Mucosa of gallbladder (tissue), 1 donor: ENCODE results near the gene PRMT7. TPM values are rescaled to one million over a fixed set of nuclear protein-coding genes. Genes with fewer than 3 reads are reported as not detected.
A peak's percentile ranks its signal among the peaks of the same experiment; 100 is the strongest.

Experiments
- DNase-seq: peaks from one replicate; pipeline ENCODE4 v3.0.0-alpha.2; 2020; ENCODE audit warnings: low spot score
- total RNA-seq: library from RNA; stranded (reverse); gene quantifications from one replicate; pipeline ENCODE4 v1.2.1, GENCODE V29; 2021
- donor health status: DM: no; HTN: no; CAD: no.

The PRMT7 gene
- total RNA-seq, 1 donor from 2014 or later, result 34.3 TPM

- DNase-seq, result no peak
Measured at GRCh38 chr16:68346892-68347480, 36.2 kb downstream of the PRMT7 start.

GRCh38 chr16:68347605-68348004 lies 36.8 kb downstream of the PRMT7 start:
- DNase-seq, result no peak

GRCh38 chr16:68348639-68349445 lies 38.0 kb downstream of the PRMT7 start:
- no peak for DNase-seq

GRCh38 chr16:68349838-68350410 lies 39.1 kb downstream of the PRMT7 start:
- DNase-seq, result no peak

- no peak for DNase-seq
Measured at GRCh38 chr16:68350813-68351350, 40.1 kb downstream of the PRMT7 start.

GRCh38 chr16:68351463-68351862 lies 40.6 kb downstream of the PRMT7 start:
- no peak for DNase-seq

GRCh38 chr16:68351991-68352431 lies 41.2 kb downstream of the PRMT7 start:
- peak; percentile 79 for DNase-seq

- DNase-seq, result no peak
Measured at GRCh38 chr16:68353366-68353765, 42.5 kb downstream of the PRMT7 start.

GRCh38 chr16:68354816-68355215 lies 44.0 kb downstream of the PRMT7 start:
- no peak for DNase-seq

- DNase-seq, result no peak
Measured at GRCh38 chr16:68355447-68356248, 44.8 kb downstream of the PRMT7 start.

GRCh38 chr16:68356249-68356918 lies 45.6 kb downstream of the PRMT7 start:
- peak; percentile 44 for DNase-seq

- DNase-seq, result no peak
Measured at GRCh38 chr16:68356919-68357286, 46.1 kb downstream of the PRMT7 start.

GRCh38 chr16:68357521-68357922 lies 46.7 kb downstream of the PRMT7 start:
- DNase-seq, result no peak

GRCh38 chr16:68357923-68358322 lies 47.1 kb downstream of the PRMT7 start:
- DNase-seq, result no peak

- no peak for DNase-seq
Measured at GRCh38 chr16:68358951-68359350, 48.1 kb downstream of the PRMT7 start.

GRCh38 chr16:68359398-68360191 lies 48.8 kb downstream of the PRMT7 start:
- DNase-seq, result no peak

- no peak for DNase-seq
Measured at GRCh38 chr16:68360547-68360946, 49.7 kb downstream of the PRMT7 start.

GRCh38 chr16:68360956-68361355 lies 50.1 kb downstream of the PRMT7 start:
- no peak for DNase-seq

- DNase-seq, result no peak
Measured at GRCh38 chr16:68361485-68361884, 50.7 kb downstream of the PRMT7 start.

GRCh38 chr16:68362262-68362913 lies 51.6 kb downstream of the PRMT7 start:
- no peak for DNase-seq
